WI38 (cell line): ENCODE measurements around the gene FBXW7.
A peak's percentile ranks its signal among the peaks of the same experiment; 100 is the strongest.

Experiments used
- H3K4me3 ChIP-seq: 2 replicates; pipeline ENCODE4 v1.5.1; 2011; ENCODE audit warnings: low read depth, mild to moderate bottlenecking, control low read depth, low read length
- CTCF ChIP-seq: IDR thresholded peaks from 2 replicates; pipeline ENCODE4 v1.5.1; 2012; ENCODE audit warnings: low read depth, mild to moderate bottlenecking, control low read depth, low read length

FBXW7 gene

DNA sequence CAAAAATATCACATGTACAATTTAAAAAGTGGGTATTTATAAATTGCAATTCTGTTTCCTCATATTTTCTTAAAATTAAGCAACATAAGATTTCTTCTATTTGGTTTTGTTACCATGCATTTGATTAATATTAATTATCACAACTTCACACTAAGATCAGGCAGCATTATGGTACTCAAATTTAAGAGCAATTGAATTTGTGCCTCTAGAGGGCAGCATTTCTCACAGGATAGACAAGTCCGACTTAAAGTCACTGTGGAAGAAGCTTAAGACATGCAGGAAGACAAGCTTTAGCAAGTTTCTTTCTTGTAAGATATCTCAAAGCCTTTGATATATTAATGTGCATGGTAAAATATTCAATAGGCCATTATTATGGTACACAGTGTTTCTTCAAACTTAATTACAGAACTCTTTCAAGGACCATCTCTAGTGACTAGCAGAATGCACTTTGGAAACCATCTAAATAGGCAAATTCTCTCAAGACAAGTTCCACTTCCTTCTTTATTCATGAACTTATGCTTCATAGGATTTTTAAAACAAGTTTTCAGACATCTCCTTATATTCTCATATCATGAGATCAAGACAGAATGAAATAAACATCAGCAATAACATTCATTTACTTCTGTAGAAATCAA is 35.0 kb downstream of the FBXW7 start:
- no peak overlapping the region for H3K4me3 ChIP-seq

GRCh38 chr4:152500275-152500674 is 35.6 kb downstream of the FBXW7 start:
- no peak for TF ChIP-seq CTCF
- no peak overlapping the region for H3K4me3 ChIP-seq

More for the DNA sequence above, 35.0 kb downstream of the FBXW7 start:
- peak; percentile 35; the same call in 1 of the 2 replicates for TF ChIP-seq CTCF

- no peak for TF ChIP-seq CTCF
- H3K4me3 ChIP-seq, result no peak overlapping the region
Observed at GRCh38 chr4:152499344-152499743, 36.5 kb downstream of the FBXW7 start.

DNA sequence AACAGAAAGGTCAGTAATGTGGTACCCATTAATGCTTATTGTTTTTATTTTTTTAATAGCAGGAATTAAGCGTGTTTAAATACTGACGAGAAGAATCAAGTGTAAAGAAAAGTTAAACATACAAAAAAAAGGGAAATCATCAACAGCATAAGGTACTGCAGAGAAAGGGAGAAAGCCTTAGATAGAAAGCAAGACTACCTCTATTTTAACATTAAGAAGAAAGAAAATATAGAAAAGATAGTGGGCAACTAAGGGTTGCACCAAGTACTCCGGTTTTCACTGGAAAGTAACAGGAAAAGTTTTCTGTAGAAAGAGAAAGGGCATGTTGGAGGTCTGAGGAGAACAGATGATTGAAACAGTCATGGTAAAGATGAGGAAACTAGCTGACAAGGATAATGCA is 41.9 kb downstream of the FBXW7 start:
- H3K4me3 ChIP-seq, result no peak overlapping the region
- no peak for TF ChIP-seq CTCF

- no peak overlapping the region for H3K4me3 ChIP-seq
- no peak for TF ChIP-seq CTCF
Observed at GRCh38 chr4:152488246-152488645, 47.6 kb downstream of the FBXW7 start.

- TF ChIP-seq CTCF, result no peak
- no peak overlapping the region for H3K4me3 ChIP-seq
Observed at GRCh38 chr4:152486429-152487389, 49.2 kb downstream of the FBXW7 start.
